ENCODE data around the gene AP1G2.

DNA sequence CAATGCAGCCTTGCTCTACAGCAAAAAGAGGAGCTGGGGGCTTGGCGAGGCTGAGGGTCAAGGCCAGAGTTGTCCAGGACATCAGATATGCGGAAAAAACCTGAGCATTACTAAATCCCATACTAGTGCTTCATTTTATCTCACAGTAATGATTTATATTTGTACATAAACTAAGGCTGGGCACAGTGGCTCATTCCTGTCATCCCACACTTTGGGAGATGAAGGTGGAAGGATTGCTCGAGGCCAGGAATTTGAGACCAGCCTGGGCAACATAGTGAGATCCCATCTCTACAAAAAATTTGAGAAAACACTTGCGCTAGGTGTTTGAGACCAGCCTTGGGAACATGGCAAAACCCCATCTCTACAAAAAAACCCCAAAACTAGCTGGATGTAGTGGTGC is 22.6 kb upstream of the AP1G2 start:
- TF ChIP-seq, protein P1, sequence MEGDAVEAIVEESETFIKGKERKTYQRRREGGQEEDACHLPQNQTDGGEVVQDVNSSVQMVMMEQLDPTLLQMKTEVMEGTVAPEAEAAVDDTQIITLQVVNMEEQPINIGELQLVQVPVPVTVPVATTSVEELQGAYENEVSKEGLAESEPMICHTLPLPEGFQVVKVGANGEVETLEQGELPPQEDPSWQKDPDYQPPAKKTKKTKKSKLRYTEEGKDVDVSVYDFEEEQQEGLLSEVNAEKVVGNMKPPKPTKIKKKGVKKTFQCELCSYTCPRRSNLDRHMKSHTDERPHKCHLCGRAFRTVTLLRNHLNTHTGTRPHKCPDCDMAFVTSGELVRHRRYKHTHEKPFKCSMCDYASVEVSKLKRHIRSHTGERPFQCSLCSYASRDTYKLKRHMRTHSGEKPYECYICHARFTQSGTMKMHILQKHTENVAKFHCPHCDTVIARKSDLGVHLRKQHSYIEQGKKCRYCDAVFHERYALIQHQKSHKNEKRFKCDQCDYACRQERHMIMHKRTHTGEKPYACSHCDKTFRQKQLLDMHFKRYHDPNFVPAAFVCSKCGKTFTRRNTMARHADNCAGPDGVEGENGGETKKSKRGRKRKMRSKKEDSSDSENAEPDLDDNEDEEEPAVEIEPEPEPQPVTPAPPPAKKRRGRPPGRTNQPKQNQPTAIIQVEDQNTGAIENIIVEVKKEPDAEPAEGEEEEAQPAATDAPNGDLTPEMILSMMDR (IDR thresholded peaks at IDR 0.05), result no peak
- no peak for TF ChIP-seq POLR2A (IDR thresholded peaks at IDR 0.05)

Data from uterus (tissue), 2 donors.